HG02943 (cell line): Measurements from ENCODE around the gene AFF4.
"Not testable (repeated sequence)": the region's sequence is repeated elsewhere in the genome, so short reads cannot be mapped to it uniquely, and the experiment has no call there.

Source experiments
- ATAC-seq: cut with Tn5 transposase; IDR thresholded peaks from one replicate; pipeline ENCODE4 v1.9.1; 2021; ENCODE audit warnings: mild to moderate bottlenecking, low read depth, moderate library complexity; ENCODE audit not compliant: unreplicated experiment

Gene AFF4

DNA sequence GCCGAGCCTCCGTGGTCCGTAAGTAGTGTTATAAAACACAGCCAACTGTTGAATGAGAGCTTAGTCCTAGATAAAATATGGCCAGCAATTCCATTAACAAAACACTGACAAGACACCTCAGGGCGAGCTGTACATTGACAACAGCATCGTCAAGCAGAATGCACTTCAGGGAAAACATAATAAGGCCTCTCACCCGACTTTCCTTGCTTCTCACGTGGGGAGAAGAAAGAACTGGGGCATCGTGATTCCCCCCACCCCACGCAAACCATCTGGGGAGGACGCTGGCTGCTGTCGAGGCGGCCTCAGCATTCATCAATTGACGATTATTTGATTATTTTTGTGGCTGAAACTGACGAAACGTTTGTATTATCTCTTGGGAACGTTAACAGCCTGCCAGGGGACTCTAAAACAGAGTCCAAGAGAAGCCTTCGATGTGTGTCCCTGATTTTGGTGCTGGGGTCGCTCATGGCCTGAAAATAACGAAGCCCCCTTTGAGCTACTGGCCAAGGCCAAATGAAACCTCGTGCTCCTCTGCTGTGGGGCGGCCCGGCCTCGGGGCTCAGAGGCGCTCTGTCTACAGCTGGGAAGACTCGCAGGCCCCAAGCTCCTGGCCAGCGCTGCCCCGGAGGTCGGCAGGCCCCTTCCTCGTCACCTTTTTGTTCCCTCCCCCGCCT is 97.6 kb downstream of the AFF4 start:
- peak; percentile 25 for ATAC-seq

DNA sequence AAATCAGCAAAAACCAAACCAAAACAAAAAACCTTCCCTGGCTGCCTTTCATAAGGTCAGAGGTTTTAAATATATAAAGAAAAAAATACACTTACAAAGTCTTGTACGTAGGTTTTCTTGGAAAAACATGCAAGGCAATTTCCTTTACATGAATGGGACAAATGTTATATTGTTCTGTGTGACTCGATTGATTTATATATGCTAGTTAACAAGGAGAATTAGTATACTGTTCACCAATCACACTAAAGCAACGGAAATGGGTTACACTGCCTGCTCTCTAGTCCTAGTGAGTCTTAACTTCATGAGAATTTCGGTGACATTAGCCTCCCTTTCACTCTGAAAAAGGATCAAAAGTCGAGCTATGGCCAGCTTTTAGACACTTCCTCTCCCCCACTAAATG is 102.7 kb downstream of the AFF4 start:
- no peak for ATAC-seq

DNA sequence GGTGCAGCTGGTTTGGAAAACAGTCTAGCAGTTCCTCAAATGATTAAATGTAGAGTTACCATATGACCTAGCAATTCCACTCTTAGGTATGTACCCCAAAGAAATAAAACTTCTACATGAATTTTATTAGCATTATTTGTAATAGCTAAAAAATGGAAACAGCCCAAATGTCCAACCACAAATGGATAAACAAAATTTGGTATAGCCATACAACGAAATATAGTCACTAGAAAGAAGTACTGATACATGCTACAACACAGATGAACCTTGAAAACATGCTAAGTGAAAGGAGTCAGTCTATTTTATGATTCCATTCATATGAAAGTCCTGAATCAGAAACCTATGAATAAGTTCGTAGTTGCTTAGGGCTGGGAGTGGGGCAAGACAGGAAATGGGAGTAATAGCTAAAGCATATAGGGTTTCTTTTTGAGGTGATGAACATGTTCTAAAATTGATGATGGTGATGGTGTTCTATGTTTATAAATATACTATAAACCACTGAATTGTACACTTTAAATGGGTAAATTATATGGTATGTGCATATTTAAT is 103.5 kb downstream of the AFF4 start:
- no peak for ATAC-seq

- no peak for ATAC-seq
These were observed 107.4 kb downstream of the AFF4 start for GRCh38 chr5:132856011-132856410.

DNA sequence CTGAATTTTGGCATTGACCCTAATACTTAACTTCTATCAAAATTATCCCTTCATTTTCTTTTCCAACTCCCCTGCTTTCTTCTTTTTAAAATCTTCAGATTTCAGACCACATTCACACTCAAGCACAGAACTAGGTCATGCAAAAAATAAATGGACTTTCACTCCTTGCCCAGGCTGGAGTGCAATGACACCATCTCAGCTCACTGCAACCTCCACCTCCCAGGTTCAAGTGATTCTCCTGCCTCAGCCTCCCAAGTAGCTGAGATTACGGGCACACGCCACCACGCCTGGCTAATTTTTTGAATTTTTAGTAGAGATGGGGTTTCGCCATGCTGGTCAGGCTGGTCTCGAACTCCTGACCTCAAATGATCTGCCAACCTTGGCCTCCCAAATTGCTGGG is 108.4 kb downstream of the AFF4 start:
- ATAC-seq = not testable (repeated sequence)

DNA sequence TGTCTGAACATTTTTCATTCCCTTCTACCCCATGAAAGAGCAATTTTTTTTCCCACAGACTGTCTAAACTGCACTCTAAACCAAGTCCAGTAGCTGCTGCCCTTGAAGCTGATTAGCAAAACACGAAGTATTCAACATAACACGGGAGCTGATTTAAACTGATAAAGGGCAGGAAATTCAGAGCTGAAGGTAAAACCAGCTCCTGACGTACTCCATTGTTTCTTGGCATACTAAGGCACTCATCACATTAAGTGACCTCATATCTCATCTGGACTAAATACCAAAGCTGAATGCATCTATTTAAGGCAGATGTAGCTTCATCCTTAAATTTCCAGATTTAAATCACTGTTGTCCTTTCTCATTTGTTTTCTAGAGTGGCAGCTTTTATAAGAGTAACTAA is 109.1 kb downstream of the AFF4 start:
- ATAC-seq = no peak

- no peak for ATAC-seq
These were observed 109.6 kb downstream of the AFF4 start for GRCh38 chr5:132853790-132854189.

DNA sequence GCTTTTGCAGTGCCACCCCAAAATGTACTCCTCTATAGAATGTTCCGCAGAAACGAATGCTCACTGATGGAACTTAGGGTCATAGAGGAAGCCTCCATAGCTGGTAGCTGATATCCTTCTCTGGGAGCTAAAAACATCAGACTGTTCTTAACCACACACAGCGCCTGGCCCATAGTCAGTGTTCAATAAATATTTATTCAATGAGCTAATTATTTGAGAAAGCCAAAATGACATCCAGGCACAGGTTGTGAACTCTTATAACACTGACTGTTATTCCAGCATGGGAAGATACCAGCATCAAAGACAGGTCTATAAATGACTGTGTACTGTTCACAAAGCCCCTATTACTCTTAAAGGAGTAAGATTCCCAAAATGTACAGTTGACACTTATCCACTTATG is 110.1 kb downstream of the AFF4 start:
- no peak for ATAC-seq

DNA sequence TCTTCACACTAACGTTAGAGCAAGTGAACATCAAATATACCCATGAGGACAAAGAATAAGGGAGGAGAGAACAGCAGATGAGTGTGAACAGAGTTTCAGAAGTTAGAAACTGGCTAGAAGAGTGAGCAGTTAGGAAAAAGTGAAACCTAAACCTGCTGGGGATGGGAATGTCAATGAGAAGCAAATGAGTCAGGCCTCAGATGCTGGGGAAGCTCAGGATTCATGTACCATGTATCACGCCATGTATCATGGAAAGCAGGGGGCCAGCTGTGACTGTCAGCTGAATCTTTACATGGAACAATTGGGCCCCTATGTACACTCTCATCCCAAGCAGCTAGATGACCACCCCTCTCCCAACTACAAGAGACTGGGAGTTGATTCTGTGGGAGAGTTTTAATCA is 113.4 kb downstream of the AFF4 start:
- no peak for ATAC-seq

DNA sequence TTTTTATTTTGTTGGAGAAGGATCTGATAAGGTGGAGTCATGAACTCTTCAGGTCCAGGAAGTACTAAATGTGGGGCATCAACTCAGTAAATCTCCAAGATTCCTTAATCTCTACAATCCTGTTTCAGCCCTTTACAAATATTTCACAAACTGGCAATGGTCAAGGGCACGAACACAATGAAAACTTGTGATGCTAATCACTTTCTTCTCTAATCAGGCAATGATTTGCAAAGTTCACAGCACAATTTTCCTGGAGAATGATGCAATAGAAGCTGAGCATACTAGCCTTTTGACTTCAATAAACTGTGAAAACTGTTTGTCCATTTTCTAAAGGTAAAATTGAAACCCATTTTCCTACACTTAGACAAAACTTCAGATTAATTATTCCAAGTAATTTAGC is 114.1 kb downstream of the AFF4 start:
- no peak for ATAC-seq

DNA sequence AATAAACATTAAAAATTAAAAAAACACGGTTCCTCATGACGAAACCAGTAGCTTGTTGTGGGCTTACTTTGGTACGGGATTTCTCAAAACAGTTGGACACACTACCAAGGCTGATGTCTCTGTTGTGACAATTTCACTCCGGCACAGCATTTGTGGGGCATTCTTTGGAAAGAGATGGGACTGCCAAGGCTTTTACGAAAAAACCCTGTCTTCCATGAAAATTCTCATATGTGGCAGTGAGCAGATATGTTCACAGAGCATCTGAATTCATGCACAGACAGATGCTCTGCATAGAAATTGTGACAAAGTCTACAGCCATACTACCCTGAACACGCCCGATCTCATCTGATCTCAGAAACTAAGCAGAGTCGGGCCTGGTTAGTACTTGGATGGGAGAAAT is 115.2 kb downstream of the AFF4 start:
- ATAC-seq = no peak

- no peak for ATAC-seq
These were observed 122.1 kb downstream of the AFF4 start for GRCh38 chr5:132841305-132841704.

DNA sequence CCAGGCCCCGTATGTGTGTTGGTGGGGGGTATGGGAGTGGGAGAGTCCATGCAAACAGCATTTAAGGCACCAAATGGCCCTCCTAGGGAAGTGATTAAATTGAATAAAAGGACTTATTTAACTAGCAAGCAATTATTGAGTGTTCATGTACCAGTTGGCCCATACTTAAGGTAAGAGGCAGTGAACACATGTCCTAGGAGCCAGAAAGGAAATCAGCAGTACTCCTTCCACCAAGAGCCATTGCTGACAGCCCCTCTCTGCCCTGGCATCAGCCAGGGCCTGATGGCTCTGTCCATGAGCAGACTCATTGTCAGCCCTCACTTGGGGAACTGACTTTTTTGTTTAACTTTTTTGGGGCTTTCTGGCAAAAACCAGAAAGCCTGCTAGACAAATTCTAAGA is 122.5 kb downstream of the AFF4 start:
- no peak for ATAC-seq

DNA sequence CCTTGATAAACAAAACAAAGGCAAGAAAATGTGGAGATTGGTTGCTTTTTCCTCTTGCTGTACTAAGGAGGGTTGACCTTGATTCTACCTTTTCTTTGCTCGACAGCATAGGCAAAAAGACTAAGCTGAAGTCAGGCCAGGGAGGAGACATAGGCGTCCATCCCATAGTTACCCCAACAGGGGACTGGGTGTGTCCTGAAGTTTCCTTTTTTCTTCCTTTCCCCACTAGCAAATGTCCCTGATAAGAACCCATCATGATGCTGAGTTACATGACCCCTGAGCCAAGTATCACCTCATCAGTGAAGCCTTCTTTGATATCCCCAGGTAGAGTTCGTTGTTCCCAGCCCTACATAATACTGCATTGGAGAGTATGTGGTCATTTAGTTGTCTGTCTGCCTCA is 123.1 kb downstream of the AFF4 start:
- ATAC-seq = no peak

DNA sequence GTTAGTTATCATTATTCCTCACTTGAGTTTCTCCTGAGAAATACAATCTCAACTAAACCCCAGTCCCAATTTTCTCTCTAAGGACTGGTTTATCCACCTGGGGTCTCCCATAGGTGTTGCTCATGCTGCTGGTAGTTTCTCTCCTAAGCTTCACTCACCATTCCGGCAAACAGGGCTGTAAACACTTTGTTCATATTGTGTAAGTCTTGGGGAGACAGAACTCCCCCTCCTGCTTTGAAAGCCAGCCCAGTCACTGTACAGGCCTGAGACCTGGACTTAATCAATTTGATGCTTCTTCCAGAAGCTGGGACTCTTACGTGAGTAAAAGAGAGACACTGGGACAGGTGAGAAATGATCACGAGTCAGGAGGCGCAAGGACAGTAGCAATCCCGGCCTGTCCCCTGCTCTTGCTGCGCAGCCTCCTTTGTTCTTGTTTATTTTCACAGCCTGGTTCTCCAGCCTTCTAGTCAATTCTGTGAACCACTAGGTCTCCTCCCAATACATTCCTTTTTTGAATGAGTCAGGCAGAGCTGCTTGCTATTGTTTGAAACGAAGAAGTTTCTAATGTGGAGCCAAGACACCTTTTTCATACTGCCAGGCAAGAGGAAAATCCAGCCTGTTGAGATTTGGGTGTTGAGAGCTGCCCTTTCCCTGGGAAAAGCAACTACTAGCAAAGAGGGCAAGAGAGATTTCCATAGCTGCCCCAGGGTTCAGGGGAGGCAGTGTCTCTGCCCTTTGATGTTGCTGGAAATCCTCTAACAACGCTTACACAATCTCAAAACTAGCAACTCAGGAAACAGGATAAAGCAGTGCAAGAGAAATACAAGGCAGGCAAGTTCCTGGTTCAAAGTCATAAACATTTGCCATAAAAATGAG is 123.8 kb downstream of the AFF4 start:
- no peak for ATAC-seq

- ATAC-seq = no peak
These were observed 124.7 kb downstream of the AFF4 start for GRCh38 chr5:132838516-132839282.

DNA sequence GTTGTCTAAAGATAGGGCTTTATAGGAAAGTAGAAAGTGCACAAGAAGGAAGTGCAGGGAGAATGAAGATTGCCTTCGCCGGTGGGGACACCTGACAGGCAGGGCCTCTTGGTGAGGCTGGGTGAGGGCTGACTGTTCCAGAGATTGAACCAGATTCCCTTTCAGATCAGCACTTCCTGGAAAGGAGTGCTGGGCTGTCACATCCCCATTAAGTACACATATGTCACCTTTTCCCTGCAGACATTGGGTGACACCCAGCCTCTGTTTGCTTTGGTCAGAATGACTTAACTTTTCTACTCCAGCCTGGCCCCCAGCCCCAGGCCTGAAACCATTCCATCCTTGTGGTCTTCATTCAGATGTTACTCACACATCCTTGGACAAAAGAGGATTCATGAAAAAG is 125.6 kb downstream of the AFF4 start:
- no peak for ATAC-seq

GRCh38 chr5:132836852-132837251 is 126.6 kb downstream of the AFF4 start:
- ATAC-seq = no peak

DNA sequence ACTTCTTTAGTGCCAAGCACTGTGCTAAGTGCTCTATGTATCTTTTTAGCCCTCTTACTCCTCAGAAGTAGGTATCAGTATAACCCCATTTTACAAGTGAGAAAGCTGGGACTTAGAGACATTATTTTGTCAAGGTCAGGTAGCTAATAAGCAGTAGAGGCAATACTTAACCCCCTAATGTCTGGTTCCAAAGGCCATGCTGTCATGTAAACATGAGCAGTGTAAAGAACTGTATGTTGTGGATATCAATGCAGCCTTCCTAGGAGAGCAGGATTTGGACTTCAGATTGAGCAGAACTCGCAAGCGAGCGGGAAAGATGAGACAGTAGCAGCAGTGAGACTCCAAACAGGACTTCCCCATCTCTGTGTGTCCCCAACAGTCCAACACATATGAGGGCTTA is 129.4 kb downstream of the AFF4 start:
- ATAC-seq = no peak

DNA sequence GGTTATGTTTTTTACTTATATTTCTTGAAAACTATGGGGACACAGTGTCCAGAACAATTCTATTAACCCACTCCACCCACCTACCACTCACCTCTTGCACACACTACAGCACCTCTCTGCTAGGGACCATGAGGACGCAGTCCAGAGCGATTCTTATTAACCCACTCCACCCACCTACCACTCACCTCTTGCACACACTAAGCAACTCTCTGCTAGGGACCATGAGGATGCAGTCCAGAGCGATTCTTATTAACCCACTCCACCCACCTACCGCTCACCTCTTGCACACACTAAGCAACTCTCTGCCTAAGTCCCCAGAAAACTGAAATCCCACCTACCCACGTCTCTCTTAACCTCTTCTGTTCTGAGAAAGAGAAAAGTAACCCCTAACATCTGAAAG is 130.8 kb downstream of the AFF4 start:
- ATAC-seq = no peak
